NOMO-1 treated with dmso at 0.1 percent for 144 hours (cell line): ENCODE measurements around the gene EOMES.
"Not testable (repeated sequence)": the region's sequence is repeated elsewhere in the genome, so short reads cannot be mapped to it uniquely, and the experiment has no call there.

Source experiments
- DNase-seq: peaks from one replicate; lab custom pipeline; 2025; ENCODE audit not compliant: unreplicated experiment; lab: John Stamatoyannopoulos, UW

Gene EOMES

DNA sequence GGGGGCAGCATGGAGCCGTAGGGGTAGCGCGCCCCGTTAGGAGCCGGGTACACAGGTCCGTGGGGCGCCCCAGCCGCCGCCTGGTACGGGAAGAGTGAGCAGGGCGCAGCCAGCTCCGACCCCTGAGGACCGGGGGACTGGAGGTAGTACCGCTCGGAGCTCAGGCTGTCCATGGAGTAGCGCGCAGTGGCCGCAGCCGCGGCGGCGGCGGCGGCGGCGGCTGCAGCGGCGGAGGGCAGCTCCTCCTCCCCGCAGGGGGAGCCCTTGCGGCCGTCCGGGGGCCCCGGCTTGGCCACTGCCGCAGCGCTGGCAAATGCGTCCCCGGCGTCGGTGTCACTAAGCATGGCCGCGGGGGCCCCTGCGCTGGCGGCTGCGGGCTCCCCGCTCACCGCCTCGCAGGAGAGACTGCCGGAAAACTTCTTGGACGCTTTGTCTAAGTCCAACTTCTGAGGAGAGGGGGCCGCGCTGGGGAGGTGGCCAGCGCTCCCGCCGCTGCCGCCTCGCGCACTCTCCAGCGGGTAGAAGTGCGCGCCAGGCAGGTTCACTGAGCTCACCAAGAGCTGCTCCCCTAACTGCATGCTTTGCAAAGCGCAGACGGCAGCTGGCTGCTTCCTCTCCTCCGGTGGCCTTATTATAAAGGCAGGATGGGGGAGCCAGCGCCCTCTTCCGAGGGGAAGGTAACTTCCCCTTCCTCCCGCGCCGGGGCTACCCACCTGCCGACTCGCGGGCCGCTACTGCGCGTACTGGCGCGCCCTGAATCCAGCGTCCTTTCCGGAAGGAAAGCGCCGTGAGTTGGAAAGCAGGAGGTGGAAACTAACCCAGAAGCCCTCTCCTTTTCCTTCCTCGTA is at the start of gene EOMES:
Gene EOMES, minus strand, starts transcription at position 607 of the 848 bp plus-strand sequence. Its CDS starts 29 bp downstream, at position 578.
- DNase-seq = peak; percentile 65

DNA sequence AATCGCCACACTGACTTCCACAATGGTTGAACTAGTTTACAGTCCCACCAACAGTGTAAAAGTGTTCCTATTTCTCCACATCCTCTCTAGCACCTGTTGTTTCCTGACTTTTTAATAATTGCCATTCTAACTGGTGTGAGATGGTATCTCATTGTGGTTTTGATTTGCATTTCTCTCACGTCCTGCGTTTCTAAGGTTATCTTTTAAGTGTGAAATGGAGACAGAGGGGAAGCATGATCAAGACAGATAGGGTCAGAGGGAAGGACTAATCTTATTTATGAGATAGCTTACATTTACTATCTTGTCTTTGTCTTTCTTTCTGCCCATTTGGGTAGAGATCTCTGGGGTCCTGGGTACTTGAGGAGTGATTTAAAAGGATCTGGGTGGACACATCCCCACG is 48.3 kb upstream of the EOMES start:
- not testable (repeated sequence) for DNase-seq

DNA sequence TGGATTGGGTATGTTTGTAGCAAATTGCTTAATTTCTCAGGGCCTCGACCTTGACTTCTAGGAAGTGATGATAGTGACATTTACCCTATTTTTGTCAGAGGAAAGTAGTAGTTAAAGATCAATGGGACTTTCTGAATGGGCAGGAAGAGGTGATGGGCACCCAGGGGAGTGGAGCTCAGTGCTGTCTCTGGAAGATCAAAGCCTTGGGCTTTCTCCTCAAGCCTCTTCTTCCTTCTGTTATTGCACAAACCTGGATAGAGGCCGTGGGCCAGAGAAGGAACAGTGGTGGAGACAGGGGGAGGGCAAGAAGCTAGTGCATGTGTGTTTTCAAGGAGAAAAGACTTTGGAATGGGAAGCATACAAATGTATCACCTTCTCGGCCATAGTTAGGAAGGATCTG is 44.9 kb upstream of the EOMES start:
- no peak for DNase-seq

DNA sequence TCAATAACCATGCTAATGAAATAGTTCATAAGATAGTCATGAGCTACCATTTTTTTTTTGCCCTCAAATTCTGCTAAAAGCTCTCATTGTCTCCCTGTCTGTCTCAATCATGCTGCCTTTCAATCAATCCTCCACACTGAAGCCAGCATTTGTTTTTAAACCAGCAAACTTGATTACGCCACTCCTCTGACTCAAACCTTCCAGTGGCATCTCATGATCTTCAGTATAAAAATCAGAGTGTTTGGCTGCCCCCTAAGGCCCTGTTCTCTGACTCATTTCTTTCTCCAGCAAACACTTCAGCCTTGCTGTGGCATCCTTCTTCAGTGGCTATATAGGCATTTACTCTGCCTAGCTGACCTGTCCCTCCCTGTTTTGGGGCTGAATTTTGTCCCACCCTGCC is 36.0 kb upstream of the EOMES start:
- DNase-seq = no peak

DNA sequence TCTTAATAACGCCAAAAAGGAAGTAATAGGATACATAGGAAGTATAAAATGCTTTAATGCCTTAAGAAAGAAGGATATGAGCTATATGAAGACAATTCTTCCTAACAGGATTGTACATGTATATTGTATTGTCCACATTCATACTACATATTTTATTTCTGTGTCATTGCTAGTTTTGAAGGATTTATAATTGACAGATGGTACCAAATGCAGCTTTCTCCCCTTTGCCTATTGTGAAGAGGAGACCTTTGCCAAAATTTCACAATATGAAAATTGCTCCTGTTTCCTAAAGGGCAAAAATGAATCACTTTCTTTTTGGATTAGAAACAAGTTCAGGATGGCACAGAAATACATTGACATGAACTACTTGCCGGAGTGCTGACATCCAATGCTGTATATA is 34.8 kb upstream of the EOMES start:
- DNase-seq = no peak

DNA sequence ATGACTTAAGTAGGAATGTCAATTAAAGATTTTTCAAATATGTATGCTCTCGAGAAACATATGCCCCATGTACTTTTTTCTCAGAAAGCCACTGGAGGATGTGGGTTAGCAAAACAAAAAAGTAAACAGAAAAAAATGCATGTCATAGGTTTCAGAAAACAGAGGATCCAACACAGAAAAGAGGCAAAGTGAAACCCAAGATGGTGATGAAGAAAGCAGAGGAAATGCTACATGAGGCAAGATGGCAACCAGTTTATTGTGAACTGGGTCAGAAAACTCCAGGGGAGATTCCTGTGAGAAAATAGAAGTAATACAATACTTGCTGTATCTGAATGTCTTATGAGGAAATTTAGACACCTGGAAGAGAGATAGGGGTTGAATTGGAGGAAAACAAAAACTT is 30.8 kb upstream of the EOMES start:
- no peak for DNase-seq

DNA sequence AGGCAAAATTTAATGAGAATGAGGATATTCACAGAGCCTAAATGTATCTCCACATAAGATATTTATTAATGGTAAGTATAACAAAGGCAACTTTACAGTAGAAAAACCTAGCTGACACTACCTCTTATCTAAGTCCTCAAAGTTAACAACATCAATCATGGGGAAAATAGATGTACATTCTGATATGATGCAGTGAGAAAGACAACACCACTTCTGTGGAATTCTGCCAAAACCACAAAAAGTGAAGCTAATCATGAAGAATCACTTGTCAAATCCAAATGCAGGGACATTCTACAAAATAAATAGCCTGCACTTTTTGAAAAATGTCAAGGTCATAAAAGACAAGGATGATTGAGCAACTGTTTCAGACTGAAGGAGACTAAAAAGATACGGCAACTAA is 27.5 kb upstream of the EOMES start:
- no peak for DNase-seq

DNA sequence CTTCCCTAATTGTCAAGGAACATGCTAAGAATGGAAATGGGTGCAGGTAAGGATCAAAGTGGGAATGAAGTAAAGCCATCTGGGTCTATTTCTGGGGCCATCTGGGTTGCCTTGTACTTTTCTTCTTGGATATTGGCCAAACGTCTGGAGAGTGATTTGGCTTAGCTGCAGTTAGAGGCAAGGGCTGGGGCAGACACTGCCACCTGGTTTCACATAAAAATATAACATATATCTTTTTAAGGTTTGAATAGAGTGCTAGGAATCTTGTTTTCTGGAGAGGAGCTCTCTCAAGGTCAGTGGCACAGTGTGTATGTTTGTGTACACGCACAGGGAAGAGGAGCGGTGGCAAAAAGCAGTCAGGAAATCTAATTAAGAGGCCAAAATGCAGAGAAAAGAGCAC is 24.7 kb upstream of the EOMES start:
- no peak for DNase-seq

DNA sequence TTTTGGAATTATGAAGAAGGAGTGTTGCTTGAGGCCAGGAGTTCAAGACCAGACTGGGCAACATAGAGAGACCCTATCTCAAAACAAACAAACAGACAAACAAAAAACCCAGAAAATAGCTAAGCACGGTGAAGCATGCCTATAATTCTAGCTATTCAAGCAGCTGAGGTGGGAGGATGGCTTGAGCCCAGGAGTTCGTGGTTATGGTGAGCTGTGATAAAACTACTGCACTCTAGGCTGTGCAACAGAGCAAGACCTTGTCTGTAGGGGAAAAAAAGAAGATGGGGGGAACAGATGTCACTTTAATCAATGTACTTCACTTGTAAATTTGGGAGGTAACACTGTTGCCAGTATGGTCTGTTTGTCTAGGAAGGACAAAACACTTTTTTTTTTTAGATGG is 18.7 kb upstream of the EOMES start:
- no peak for DNase-seq

DNA sequence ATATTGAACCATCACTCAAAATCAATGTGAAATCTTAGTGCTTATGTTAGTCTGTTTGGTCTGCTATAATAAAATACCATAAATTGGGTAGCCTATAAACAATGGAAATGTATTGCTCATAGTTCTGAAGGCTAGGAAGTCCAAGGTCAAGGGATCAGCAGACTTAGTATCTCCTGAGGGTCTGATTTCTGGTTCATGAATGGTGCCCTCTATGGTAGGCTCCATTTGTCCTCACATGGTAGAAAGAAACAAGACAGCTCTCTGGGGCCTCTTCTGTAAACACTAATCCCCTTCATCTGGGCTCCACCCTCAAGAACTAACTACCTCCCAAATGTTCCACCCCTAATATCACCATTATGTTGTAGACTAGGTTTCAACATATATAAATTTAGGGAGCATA is 15.0 kb upstream of the EOMES start:
- DNase-seq = no peak

DNA sequence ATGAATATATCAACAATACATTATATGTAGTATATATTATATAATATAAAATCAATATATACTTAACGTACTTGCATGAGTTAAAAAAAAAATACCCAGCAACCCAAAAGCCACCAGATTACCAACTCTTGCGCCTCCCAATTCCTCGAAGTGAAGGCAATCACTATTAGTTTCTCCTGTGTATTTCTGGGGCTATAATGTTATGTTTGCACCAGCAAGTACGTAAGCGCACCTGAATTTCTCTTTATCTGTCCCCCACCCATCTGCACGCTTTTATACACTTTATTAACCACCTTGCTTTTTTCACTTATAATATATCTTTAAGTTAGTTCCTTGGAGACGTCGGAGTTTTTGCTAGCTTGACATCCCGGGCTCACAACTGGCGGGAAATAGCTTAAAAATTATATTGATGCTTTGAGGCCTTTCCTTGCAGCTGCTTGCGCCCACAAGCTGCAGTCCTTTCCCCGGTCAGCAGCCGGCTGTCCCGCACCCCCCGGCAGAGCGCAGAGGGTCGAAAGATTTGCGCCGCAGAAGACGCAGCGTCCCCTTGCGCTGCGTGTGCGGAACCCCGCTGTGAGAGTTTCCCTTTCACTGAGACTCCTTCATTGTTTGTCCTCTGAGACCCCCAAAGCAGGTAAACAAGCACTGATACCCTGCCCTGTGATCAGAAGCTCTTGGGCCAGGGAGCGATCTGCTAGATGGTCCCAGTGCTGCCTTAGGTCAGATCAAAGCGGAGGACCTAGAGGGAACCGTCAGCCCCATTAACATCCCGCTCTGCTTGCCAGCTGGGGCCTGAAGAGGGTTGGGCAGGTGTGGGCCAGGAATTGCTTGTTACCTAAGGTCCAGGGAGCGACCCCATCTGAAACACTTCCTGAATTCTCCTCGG is 8.9 kb upstream of the EOMES start:
- no peak for DNase-seq

DNA sequence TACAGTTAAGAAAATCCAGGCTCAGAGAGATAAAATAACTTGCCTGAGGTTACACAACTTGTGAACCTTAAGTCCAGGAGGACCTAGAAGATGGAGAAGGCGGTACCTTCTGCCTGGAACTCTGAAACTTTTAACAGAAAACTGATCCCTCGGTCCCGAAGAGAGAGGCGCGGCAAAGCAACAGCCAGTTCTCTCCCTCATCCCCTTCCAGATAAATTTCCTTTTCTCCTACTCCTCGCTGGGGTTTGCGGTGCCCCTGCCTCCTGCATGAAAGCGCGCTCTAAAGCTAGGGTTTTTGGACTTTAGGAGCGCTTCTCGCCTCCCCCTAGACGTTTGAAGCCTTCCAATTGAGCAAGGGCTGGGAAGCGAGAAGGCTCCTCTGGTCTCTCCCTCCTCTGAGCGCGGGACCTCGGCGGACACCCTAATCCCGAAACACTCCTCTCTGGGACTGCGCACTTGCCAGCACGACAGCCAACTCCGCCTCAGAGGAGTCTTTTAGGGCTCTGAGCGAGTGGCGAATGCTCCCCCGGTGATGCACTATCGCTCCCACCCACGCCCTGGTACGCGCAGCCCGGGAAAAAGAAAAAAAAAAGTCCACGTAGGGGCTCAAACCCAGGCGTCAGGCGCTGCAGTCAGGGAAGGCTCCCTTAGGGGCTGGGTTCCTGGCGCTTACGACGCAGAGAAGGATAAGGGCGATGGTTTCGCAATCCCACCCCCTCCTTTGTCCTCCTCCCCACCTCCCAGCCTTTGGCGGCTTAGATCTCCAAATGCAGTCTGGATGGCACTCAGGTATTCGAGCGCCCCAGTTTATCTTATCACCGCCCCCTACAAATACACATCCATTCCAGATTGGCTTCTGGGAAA is 7.9 kb upstream of the EOMES start:
- DNase-seq = no peak

DNA sequence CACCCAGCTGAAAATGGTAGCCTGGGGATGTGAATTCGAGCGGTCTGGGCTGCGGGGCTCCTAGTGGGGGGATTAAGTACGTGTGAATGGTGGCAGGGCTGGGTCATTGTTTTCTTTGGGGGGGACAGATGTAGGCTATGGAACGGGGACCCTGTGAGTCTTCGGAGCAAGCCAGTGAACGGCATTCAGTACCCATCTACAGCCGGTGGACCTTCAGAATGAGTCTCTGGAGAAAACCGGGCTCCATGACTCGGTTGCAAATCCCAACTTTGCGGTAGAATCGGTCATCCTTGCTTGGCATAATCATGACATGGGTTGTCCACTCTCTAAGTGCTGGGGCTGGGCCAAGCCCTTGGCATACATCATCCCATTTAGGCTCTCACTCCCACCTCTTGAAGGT is 7.2 kb upstream of the EOMES start:
- DNase-seq = no peak

DNA sequence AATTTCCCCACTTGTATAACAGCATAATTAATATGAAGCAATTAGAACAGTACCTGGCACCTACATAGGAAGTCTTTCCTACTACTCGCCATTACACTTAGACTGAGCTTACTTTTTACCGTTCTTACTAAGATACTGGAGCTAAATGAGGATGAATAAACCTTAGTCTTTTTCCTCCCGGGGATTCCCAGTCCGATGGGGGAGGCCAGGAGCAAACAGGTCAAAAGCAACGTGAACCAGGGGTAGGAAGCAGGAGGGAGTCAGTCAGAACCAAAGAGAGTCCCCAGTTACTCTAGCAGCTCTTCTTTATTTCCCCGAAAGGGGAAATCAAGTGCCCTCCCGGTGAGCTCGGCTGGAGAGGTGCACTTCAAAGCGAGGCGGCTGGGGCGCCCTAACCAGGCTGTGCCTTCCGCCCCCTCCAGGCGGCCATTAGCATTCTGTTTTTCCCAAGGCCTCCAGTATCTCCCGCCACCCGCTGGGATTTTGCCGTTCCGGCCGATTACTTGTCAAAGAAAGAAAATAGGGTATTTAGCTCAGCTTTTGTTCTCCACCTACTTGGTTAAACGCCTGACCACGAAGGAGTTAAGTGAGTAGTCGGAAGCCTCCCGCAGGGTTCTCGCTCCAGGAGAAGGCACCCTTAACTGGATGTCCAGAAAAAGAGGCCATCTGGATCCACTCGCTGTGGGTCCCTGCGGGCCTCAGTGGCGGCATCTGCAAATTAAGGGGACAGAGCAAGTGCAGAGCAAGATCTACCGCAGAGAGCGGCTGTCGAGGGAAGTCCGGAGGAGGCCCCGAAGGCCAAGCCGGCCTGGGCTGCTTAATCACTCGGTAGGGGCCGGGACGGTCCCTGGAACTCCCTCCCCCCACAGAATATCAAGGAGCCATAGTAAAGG is 6.3 kb upstream of the EOMES start:
- DNase-seq = no peak

DNA sequence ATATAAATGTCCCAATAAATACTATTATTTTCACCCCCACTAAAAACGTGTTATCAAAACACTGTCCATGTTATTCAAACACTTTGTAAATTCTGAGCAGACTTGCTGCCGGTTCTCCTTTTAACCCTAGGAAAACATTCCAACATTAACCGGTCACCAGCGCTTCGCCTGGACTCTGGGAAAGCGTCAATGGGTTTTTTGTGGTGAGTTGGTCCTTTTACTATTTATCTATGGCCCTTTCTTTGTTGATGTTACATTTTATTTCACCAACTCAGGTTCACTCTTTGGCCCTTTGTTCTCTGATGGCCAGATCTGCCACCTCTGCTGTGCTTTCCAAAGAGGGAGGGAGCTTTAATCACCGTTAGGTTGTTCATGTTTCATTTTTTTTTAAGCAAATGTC is 4.1 kb upstream of the EOMES start:
- DNase-seq = no peak

DNA sequence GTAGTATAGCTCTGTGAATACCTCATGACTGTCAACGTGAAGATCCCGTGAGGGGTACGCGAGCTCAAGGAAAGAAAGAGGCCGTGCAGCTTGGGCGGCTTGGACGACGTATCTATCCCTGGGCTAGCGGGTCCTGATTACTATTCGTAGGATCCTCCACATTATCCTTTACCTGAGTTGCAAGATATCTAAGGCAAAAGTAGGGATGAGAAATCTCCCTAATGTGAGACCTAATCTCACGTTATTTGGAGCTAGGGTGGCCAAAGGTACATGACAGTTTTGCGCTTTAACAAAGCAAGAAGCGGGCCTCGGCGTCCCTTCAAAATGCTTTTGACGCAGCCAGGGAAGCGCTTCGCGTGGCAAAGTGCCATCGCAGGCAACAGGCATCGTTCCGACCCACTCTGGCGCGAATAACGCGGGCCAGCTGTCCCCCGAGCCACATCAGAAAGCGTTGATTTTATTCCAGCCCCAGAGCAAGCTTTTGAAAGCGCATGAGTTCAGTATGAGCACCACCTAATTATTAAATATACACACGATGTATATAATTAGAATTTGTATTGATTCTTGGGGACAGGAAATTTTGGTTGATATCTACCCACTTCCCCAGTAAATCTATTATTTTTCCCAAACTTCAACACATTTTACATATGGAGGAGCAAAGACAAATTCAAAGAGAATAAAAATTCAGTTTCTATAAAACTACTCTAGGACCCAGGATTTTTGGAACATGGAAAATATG is 2.5 kb upstream of the EOMES start:
- no peak for DNase-seq

DNA sequence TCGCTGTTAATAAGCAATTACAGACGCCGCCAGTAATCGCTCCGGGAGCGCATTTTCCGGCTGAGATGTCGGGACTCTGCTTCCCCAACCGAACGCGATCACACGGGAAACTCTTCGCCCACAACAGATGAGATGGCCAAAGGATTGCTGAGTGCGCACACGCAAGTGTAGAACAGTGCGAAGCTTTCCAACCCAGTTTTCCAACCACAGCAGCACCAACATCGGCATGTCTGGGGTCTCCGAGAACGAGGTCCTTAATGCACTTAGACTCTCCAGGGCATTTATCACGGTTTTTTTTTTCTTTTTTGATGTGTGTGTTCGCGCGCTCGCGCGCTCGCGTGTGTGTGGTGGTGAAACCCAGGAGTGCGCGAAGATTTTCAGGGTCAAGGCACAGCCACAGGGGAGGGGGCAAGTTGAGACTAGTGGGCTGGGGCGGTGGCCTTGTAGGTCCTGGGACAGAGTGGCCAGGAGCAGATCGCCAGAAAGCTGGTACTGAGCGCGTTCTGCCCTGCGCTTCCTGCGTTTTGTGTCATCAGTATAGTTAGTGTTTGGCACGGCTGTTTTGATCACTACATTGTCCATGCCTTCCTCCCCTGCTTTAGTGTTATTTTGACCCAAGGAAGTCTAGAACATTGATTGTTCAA is 1.8 kb upstream of the EOMES start:
- no peak for DNase-seq

DNA sequence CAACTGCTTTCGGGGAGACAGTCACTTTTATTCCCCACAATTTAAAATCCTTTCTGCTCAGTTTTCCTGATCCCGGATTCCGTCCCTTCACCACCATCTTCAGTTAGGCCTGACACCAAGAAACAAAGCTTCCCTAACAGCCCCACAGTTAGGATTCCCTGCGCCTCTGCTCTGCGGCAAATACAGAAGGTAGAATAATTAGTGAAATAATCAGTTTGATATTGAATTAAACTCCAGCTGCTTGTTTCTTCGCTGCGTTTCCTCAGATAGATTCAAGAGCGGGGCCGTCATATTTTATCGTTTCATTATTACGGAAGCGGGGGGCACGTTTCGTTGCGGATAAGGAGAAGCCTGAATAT is 1.3 kb upstream of the EOMES start:
- no peak for DNase-seq

DNA sequence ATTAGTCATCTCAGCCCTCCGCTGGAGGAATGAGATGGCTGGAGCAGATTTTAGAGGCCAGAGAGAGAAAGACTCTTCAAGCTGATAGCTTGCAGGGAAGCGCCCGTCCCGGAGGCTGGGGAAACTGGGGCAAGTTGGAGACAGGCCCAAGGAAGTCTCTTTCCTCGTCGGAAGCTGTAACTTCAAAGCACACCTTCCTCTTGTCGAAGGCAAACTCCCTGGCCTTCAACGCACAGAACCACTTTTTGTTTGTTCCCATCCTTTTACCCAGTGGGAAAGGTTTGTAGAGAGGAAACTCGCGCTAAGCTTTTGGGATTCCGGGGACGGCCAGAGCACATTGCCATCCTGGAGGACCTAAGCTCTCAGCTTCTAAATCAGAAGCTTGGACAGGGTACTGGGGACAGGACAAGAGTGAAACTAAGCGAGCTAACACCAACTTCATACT is 900 bp upstream of the EOMES start:
- DNase-seq = no peak
